ENCODE measurements around the gene KRAS.

GRCh38 chr12:25269701-25270100, 19.0 kb upstream of the KRAS start:
- TF ChIP-seq REST (IDR thresholded peaks at IDR 0.05; ENCODE audit: insufficient read depth in 1 of 2, low read depth in 2 of 2, low read length in 2 of 2) (no peak), TAF1 (IDR thresholded peaks at IDR 0.05; ENCODE audit: borderline replicate concordance, insufficient read depth, low read length) (no peak), SIN3A (IDR thresholded peaks at IDR 0.05; ENCODE audit: borderline replicate concordance, insufficient read depth, low read length) (no peak), POLR2AphosphoS5 (IDR thresholded peaks at IDR 0.05; ENCODE audit: low read depth, low read length) (no peak)

Data from PFSK-1 (cell line).